ENCODE measurements around the gene SMARCD3.

DNA sequence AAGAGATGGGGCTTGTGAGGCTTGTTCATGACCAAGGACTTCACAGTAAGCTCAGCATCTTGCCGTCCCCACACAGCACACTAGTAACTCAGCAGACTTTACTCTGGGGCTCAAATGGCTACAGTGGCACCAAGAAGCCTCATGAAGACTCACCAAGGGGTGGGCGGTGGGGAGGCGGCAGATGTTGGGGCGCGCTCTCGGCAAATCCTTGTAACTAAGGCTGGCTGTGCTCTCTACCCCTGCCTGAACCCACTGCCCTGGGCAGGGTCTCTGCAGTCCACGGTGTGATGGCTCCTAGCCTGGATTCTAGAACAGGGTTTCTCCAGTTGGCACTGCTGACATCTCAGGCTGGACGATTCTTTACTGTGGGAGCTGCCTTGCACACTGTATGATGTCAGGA is 12.4 kb upstream of the SMARCD3 start:
- TF ChIP-seq, protein P1, sequence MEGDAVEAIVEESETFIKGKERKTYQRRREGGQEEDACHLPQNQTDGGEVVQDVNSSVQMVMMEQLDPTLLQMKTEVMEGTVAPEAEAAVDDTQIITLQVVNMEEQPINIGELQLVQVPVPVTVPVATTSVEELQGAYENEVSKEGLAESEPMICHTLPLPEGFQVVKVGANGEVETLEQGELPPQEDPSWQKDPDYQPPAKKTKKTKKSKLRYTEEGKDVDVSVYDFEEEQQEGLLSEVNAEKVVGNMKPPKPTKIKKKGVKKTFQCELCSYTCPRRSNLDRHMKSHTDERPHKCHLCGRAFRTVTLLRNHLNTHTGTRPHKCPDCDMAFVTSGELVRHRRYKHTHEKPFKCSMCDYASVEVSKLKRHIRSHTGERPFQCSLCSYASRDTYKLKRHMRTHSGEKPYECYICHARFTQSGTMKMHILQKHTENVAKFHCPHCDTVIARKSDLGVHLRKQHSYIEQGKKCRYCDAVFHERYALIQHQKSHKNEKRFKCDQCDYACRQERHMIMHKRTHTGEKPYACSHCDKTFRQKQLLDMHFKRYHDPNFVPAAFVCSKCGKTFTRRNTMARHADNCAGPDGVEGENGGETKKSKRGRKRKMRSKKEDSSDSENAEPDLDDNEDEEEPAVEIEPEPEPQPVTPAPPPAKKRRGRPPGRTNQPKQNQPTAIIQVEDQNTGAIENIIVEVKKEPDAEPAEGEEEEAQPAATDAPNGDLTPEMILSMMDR (conservative IDR thresholded peaks at IDR 0.05; ENCODE audit: low read length) = no peak
- no peak for TF ChIP-seq EZH2phosphoT487 (IDR thresholded peaks at IDR 0.05; ENCODE audit: borderline replicate concordance, low read depth, low read length)
